Activated CD8-positive, alpha-beta memory T cell treated with anti-CD3 and anti-CD28 coated beads, Interleukin-2, amount 50 U/mL, for 24 hours (primary cell): ENCODE measurements around the gene HAUS3.
"Not testable (repeated sequence)": the region's sequence is repeated elsewhere in the genome, so short reads cannot be mapped to it uniquely, and the experiment has no call there.

Source experiments
- DNase-seq: peaks from one replicate; pipeline ENCODE4 v3.0.0-alpha.2; 2020; ENCODE audit errors: extremely low read depth

Gene HAUS3

DNA sequence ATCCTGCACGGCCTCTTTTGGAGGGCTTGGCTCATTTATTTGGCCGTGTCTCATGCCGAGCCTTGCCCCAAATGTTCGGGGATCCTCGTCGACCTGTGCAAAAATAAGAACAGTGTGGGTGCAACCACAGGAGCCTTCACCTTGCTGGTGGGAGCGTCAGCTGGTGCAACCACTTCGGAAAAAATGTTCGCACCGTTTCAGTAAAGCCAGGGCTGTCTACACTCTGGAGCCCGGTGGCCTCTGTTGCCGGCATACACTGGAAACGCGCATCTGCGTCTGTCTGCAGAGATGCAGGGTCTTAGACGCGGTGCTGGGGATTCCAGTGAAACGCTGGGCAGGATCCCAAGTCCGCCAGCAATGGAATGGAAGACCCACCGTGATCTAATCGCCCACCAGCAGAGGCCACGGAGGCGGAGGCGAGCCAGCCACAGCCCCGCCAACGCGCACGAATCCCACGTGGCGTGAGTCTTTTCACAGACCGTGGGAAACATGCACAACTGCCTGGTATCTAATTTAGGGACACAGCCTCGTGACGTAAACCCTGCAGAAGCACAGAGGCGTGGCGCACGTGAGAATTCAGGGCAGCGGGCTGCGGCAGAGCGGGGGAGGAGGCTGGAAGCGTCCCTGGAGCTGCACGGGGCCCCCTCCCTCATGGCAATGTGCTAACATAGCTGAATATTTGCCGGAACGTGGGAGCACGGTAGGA, 33.8 kb upstream of the HAUS3 start:
- no peak for DNase-seq

DNA sequence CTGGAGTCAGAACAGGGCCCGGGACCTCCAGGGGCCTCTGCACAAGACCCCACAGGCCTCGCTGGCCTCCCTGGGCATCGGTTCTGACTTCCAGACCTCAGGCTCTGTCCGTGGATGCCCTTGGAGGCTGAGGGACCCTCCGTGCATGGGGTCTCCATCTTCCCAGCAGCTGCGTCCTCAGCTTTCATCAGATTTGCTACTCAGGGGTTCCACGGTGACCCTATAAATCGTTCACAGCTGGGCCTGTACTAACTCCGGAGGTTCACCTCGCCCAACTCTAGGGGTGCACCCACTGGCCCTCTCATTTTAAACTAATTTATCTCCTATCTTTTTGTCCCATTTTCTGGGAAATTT, 33.1 kb upstream of the HAUS3 start:
- not testable (repeated sequence) for DNase-seq

GRCh38 chr4:2274320-2275043, 32.6 kb upstream of the HAUS3 start:
- DNase-seq = no peak

DNA sequence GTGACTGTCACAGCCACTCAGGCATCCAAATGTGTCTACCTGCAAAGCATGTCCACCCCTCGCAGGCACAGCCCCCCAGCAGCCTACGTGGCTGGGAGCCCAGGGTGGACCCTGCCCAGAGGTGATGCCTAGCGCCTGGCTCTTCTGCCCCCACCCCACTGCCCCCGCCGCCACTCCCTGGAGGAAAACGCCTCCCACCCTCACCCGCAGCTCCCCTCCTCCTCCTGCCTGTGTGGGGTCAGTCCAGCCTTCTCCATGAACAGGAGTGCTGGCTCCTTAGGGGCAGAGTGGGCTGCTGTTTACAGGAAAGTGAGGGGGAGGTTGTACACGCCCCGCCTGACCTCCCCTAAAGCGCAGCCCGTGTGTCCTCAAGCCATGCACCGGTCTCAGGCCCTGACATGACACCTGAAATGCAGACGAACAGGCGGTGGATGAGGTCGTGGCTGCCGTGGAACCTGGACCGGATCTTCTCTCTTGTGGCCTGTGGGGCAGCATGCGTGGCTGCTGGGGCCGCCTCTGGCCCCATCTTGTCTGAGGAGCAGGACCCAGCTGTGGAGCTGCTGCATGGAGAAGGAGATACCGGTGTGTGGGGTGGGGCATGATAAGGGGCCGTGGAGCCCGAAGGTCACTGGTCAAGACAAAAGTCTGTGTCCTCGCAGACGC, 31.9 kb upstream of the HAUS3 start:
- DNase-seq = no peak

GRCh38 chr4:2273221-2273620, 31.3 kb upstream of the HAUS3 start:
- DNase-seq = no peak

DNA sequence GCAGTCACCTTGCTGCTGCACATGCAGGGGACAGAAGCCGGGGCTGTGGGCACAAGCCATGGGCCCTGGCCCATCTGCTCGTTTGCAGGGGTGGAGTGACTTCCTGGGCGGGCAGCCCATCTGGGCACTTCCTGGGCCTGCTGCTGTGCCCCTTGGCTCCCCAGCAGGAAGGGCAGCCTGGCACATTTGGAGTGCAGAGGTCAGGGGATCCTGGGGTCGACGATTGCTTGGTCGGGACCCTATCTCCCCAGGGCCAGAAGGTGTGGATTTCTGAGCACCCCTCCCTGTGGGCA, 30.9 kb upstream of the HAUS3 start:
- no peak for DNase-seq

- no peak for DNase-seq
These were observed 30.3 kb upstream of the HAUS3 start for GRCh38 chr4:2272026-2272827.

DNA sequence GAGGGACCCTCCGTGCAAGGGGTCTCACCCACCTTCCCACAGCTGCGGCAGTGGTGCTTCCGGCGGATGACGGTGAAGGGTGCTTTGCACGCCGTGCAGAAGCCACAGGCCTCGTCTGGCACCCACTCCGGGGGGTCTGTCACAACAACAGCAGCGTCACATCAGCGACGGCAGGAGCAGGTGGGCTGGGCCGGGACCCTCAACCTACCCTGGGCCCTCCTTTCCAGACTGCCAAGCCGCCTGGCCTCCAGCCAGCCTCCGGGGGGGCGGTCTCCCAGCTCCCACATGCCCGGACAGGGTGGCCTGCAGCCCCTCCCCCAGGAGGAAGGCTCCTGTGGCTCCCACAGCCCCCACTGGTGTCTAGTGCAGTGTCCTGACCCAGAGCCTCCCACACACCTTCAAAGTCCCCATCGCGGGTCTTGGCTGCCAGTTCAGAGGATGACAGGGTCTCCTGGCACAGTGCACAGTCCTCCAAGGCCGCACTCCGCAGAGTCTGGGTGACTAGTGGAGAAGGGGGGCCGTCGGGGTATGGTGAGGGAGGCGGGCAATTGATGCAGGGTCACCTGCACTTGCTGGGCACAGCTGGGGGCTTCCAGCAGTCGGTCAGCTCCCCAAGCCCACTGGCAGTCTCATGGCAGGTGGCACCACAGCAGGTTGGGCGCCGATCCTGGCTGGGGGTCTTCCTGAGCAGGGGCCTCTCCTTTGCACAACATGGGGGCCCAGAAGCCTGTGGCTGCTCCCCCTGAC, 29.5 kb upstream of the HAUS3 start:
- DNase-seq = no peak

- no peak for DNase-seq
These were observed 28.6 kb upstream of the HAUS3 start for GRCh38 chr4:2270341-2271165.

GRCh38 chr4:2269618-2270163, 27.8 kb upstream of the HAUS3 start:
- DNase-seq = no peak

- no peak for DNase-seq
These were observed 27.2 kb upstream of the HAUS3 start for GRCh38 chr4:2269206-2269531.

DNA sequence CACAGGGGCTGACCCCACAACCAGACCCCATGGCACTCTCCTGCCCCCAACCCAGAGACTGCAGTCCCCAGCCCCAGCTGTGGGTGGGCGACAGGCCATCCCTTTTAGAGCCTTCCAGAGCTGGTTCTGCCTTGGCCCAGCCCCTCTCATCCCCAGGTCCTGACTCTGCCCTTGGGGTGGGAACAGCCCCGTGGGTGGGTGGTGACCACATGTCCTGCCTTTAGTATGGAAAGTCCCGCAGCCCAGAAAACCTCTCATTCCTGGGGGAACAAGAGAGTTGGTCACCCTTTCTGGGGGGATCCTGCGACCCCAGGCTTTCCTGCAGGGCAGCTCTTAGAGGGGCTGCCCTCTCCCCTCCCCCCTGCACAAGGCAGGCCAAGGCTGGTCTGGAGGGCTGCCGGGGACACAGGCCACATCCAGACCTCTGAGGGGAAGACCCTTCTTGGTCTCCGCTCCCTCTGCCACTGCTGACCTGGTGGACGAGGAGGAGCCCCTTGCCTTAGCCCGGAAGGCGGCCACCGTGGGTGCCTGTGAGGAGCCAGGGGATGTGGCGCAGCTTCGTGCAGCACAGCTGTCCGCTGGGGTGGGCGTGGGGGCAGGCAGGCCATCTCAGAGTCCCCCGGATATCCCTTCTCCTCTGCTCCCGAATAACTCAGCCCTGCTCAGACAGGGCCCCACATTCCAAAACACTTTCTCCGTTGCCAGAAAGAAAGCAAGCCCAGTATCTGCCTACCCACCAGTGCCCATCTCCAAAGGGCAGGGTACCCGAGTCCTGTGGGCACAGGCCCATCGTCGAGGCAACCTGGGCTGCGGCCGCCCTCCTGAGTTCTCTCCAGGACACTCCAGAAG, 26.7 kb upstream of the HAUS3 start:
- no peak for DNase-seq

GRCh38 chr4:2267841-2268240, 25.9 kb upstream of the HAUS3 start:
- DNase-seq = no peak

DNA sequence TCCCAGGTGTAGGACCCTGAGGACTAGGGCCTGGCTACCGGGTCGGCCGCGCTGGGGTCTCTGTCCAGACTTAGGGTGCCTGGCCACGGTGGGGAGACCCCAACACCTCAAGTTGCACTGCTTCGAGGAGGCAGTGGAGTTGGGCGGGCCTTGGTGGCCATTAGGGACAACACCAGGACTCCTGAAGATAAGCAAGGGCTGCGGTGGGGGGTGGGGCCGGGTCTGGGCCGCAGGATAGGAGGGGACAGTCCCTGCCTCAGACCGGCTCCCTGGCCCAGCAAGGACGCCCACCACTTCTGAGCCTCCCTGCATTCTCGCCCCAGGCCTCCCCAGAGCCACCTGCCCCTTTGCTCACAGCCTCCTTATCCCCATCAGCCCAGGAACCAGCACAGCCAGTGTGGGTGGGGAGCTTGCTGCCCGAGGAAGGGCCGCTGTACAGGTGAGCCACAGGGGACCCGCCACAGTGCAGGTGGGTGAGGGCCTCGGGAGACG, 25.4 kb upstream of the HAUS3 start:
- no peak for DNase-seq

DNA sequence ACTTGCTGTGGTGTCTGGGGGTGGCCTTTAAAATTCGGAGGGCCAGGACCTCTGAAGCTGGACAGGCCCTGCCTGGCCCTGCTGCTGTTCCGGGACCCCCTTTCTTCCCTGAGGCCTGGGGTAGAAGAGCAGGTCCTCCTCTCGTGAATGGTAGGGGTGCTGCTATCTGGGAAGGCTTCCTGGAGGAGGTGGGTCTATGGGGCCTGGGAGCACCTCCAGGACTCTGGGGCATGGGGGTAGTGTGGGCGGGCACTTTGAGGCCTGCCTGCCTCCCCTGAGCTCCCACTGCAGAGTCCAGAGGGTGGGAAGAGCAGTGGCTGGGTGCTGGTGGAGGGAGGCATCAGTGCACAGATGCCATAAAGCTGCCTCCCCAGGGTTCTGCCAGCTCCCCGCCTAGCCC, 24.9 kb upstream of the HAUS3 start:
- no peak for DNase-seq

GRCh38 chr4:2266181-2266580, 24.3 kb upstream of the HAUS3 start:
- DNase-seq = no peak

- no peak for DNase-seq
These were observed 23.5 kb upstream of the HAUS3 start for GRCh38 chr4:2265113-2266110.

DNA sequence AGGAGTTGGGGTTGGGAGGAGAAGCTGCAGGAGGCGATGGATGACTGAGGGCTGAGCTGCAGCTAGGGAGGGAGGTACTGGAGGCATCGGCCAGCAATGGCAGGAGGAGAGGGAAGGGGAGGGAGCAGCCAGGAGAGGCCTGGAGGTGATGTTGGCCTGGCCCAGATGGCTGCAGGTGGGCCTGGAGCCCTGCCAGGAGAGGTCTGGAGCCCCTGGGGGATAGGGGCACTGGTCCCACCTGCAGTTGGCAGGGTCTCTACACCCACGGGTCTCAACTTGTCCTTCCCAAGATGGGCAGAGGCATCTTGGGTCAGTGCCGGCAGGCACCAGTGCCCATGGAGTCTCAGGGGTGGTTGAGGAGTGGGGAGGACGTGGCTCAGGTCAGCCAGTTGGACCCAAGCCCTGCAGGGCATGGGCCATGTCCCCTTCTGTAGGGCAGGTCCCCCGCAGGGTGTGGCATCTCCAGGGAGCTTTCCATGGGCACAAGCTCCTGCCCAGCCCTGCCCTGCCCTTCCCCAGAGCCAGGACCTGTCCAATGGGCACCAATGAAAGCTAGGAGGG, 22.6 kb upstream of the HAUS3 start:
- DNase-seq = no peak
